Mucosa of descending colon (tissue), 3 donors: ENCODE measurements around the gene SLC25A5. TPM values are rescaled to one million over a fixed set of nuclear protein-coding genes. Genes with fewer than 3 reads are reported as not detected.
"Not testable (repeated sequence)": the region's sequence is repeated elsewhere in the genome, so short reads cannot be mapped to it uniquely, and the experiment has no call there.

Experiments
- ATAC-seq: fragments of 200-7000 bp; cut with Tn5 transposase; one replicate; pipeline ENCODE4 v1.9.1; 2020; ENCODE audit warnings: mild to moderate bottlenecking, moderate library complexity
- DNase-seq, 3 donors: peaks; one replicate each; pipeline ENCODE4 v3.0.0-alpha.2; 2020
- H3K36me3 ChIP-seq: fragments of 200-600 bp; one replicate; pipeline ENCODE4 v1.8.0; 2021; ENCODE audit warnings: low read depth, mild to moderate bottlenecking
- H3K4me1 ChIP-seq: fragments of 200-600 bp; one replicate; pipeline ENCODE4 v1.8.0; 2021; ENCODE audit warnings: low read depth, mild to moderate bottlenecking
- H3K4me3 ChIP-seq: fragments of 200-600 bp; one replicate; pipeline ENCODE4 v1.8.0; 2021; ENCODE audit warnings: mild to moderate bottlenecking
- H3K9me3 ChIP-seq: fragments of 200-600 bp; one replicate; pipeline ENCODE4 v1.8.0; 2021; ENCODE audit warnings: mild to moderate bottlenecking
- CTCF ChIP-seq: fragments of 200-600 bp; IDR thresholded peaks from one replicate; pipeline ENCODE4 v1.8.0; 2022; ENCODE audit warnings: antibody characterized with exemption, mild to moderate bottlenecking
- intact Hi-C, 2 donors: fragments of 100-400 bp; cut with DNase I in 1 of 2; cut with micrococcal nuclease in 1 of 2; formaldehyde crosslinking; loops; one replicate each; pipeline versions ENCODE4 v1.11.0 to v1.11.1; 2022; cut with DNase I, micrococcal nuclease
- total RNA-seq, 3 donors: library from RNA; stranded (reverse); fragmentation: NEBNext Ultra II Directional in 2 of 3; extraction: Animal tissue kit (Norgen Biotek cat#: 25700) in 2 of 3; gene quantifications; one replicate each; pipeline versions ENCODE4 v1.2.1 to v1.2.4, GENCODE V29; 2021 to 2023
- donor health status: DM: no; HTN: no; CAD: no; lungs with moderate emphysema.
- donor health status: DM: no; HTN: no; CAD: no.
- donor health status: DM: no; HTN: yes; CAD: no.

The SLC25A5 gene
- total RNA-seq, 3 donors from 2014 or later, result 599 to 1,194 (median 1,087) TPM

- no peak overlapping the region for H3K4me3 ChIP-seq
- no peak for TF ChIP-seq CTCF
- no peaks in the 10 kb centered on the region for H3K36me3 ChIP-seq
- intact Hi-C loops, result no loop called here
- no peaks in the 10 kb centered on the region for H3K9me3 ChIP-seq
- no peaks in the 10 kb centered on the region for H3K4me1 ChIP-seq
- ATAC-seq, result peak; percentile 13
- no peak for DNase-seq
Observed at GRCh38 chrX:119486745-119487144, 18.5 kb downstream of the SLC25A5 start.

- DNase-seq, intact Hi-C loops: not testable (repeated sequence)
Observed at GRCh38 chrX:119487766-119488165, 19.5 kb downstream of the SLC25A5 start.

GRCh38 chrX:119488749-119489148, 20.5 kb downstream of the SLC25A5 start:
- Histone ChIP-seq H3K4me1 (no peaks in the 10 kb centered on the region), H3K4me3 (no peak overlapping the region), H3K9me3 (no peaks in the 10 kb centered on the region), H3K36me3 (no peaks in the 10 kb centered on the region)
- DNase-seq (peak in 1 of 3 donors; percentile 85), ATAC-seq (peak; percentile 84)
- intact Hi-C loops, result no loop called here
- peak; percentile 23 for TF ChIP-seq CTCF

More at GRCh38 chrX:119487766-119488165, 19.5 kb downstream of the SLC25A5 start:
- H3K4me1 ChIP-seq, ATAC-seq, H3K9me3 ChIP-seq, H3K36me3 ChIP-seq, H3K4me3 ChIP-seq: not testable (repeated sequence)

- ATAC-seq, result no peak
Observed at GRCh38 chrX:119489212-119490074, 21.2 kb downstream of the SLC25A5 start.

GRCh38 chrX:119492463-119492862, 24.2 kb downstream of the SLC25A5 start:
- H3K4me1 ChIP-seq, result peaks cover 3% of the 10 kb centered on the region
- intact Hi-C loops, result no loop called here

More at GRCh38 chrX:119489212-119490074, 21.2 kb downstream of the SLC25A5 start:
- no peaks in the 10 kb centered on the region for H3K4me1 ChIP-seq
- no peaks in the 10 kb centered on the region for H3K36me3 ChIP-seq
- no peaks in the 10 kb centered on the region for H3K9me3 ChIP-seq
- DNase-seq, result no peak
- intact Hi-C loops, result no loop called here
- H3K4me3 ChIP-seq, result no peak overlapping the region
- no peak for TF ChIP-seq CTCF

GRCh38 chrX:119493851-119494495, 25.7 kb downstream of the SLC25A5 start:
- H3K36me3 ChIP-seq, intact Hi-C loops, H3K4me1 ChIP-seq, H3K4me3 ChIP-seq, DNase-seq, ATAC-seq, H3K9me3 ChIP-seq: not testable (repeated sequence)

More at GRCh38 chrX:119492463-119492862, 24.2 kb downstream of the SLC25A5 start:
- no peaks in the 10 kb centered on the region for H3K36me3 ChIP-seq
- H3K4me3 ChIP-seq, result no peak overlapping the region
- DNase-seq, result no peak
- TF ChIP-seq CTCF, result no peak
- no peaks in the 10 kb centered on the region for H3K9me3 ChIP-seq
- ATAC-seq, result no peak
